Sigmoid colon (tissue), 4 donors: ENCODE data around the gene RLN1.

Experiments
- POLR2A ChIP-seq, 2 donors: fragments of 450-650 bp; IDR thresholded peaks; one replicate each; pipeline ENCODE4 v1.6.1; 2016; ENCODE audit warnings: antibody characterized with exemption in 2 of 2, mild to moderate bottlenecking in 2 of 2, moderate library complexity in 2 of 2
- POLR2AphosphoS5 ChIP-seq, 4 donors: sonication (generic); formaldehyde crosslinking; IDR thresholded peaks; one replicate each; pipeline ENCODE4 v1.6.1; 2017; ENCODE audit warnings: antibody characterized with exemption in 4 of 4
- TF ChIP-seq, protein P1 (sequence below), 4 experiments: fragments of 450-650 bp in 3 of 4; fragments of 200-600 bp in 1 of 4; IDR thresholded peaks; one replicate each; pipeline ENCODE4 v1.5.1; 2016 to 2019; ENCODE audit warnings: antibody characterized with exemption in 4 of 4, mild to moderate bottlenecking in 3 of 4, moderate library complexity in 2 of 4

DNA sequence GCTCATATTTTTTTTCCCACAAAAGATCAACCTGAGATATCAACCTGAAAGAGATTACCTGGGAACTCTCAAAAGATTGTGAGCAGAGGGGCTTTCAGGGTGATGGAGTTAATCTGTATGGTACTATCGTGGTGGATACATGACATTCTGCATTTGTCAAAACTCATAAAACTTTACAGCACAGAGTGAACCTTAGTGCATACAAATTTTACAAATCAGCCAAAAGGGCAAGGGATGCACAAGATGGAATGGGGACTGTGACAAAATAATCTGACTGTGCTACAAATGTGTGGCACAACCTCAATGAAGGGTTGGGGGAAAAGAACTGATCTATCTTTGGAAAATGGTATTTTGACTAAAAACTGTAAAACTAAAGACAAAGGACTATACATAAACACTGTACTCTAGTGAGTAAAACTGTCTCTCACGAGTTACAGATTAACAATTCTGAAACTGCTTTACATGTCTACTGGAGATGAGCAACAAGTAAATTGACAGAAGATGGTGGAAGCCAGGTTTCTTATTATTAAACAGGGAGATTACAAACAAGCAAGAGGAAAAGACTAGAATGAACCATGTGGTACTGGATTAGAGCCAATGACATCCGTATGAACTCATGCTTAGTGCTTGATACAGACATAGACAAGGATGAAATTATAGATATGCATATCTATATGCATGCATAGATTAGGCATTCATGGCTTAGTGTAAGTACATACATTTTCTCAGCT lies 24.8 kb upstream of the RLN1 start:
- TF ChIP-seq, protein P1, sequence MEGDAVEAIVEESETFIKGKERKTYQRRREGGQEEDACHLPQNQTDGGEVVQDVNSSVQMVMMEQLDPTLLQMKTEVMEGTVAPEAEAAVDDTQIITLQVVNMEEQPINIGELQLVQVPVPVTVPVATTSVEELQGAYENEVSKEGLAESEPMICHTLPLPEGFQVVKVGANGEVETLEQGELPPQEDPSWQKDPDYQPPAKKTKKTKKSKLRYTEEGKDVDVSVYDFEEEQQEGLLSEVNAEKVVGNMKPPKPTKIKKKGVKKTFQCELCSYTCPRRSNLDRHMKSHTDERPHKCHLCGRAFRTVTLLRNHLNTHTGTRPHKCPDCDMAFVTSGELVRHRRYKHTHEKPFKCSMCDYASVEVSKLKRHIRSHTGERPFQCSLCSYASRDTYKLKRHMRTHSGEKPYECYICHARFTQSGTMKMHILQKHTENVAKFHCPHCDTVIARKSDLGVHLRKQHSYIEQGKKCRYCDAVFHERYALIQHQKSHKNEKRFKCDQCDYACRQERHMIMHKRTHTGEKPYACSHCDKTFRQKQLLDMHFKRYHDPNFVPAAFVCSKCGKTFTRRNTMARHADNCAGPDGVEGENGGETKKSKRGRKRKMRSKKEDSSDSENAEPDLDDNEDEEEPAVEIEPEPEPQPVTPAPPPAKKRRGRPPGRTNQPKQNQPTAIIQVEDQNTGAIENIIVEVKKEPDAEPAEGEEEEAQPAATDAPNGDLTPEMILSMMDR (IDR thresholded peaks at IDR 0.05), result no peak
- TF ChIP-seq POLR2AphosphoS5 (IDR thresholded peaks at IDR 0.05) (no peak), POLR2A (IDR thresholded peaks at IDR 0.05) (no peak)
